D721Med (cell line): ENCODE data around the gene DNAL1.

Experiments
- DNase-seq: peaks from one replicate; pipeline ENCODE4 v3.0.0; 2011; ENCODE audit warnings: low spot score; ENCODE audit not compliant: insufficient read length
- FAIRE-seq: peaks from 2 replicates; lab custom pipeline; 2011; peaks lifted over from hg19 to GRCh38; lab: Jason Lieb, UNC
- CTCF ChIP-seq: IDR thresholded peaks from 2 replicates; pipeline ENCODE4 v1.5.1; 2012; ENCODE audit warnings: mild to moderate bottlenecking, control low read depth; ENCODE audit not compliant: insufficient read depth; ENCODE audit errors: missing control alignments

The DNAL1 gene

GRCh38 chr14:73644531-73645247 is at the start of gene DNAL1:
TSS of gene DNAL1 (plus strand) at chr14:73644986. CDS start at chr14:73645040, 54 bp downstream.
- no peak for TF ChIP-seq CTCF
- DNase-seq = peak; percentile 67
- no peak for FAIRE-seq

DNA sequence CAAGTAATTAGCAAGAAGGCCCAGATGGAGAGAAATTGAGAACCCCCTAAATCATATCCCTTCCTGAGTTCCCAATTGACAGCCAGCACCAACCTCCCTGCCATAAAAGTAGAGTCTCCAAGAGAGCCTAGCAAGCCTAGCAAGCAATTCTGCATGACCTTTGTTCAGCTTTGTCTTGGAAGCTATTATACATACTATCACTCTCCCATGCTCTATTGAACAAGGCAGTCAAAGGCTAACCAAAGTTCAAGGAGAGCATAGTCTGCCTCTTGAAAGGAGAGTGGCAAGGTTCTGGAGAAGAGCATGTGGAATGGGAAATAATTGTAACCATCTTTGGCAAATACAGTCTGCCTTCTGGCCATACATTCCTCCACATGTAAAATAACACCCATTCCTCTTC is 45.3 kb upstream of the DNAL1 start:
- DNase-seq (no peak), FAIRE-seq (no peak)
- TF ChIP-seq CTCF = no peak

DNA sequence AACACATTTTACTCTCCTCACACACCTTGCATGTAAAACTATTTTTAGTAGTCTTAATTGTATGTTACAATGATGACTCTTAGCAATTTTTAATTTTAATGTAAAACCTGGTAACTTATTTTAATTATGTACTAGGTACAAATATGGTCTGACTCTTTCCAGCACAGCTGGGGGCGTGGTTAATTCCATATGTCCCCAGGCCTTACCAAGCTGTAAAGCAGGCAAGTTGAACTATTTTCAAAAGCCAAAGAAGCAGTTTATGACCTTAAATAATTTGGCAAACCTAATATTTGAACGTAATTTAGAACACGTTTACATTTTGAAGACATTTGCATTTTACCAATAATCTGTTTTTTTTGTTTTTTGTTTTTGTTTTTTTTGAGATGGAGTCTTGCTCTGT is 41.8 kb upstream of the DNAL1 start:
- FAIRE-seq (no peak), DNase-seq (no peak)
- TF ChIP-seq CTCF = no peak

DNA sequence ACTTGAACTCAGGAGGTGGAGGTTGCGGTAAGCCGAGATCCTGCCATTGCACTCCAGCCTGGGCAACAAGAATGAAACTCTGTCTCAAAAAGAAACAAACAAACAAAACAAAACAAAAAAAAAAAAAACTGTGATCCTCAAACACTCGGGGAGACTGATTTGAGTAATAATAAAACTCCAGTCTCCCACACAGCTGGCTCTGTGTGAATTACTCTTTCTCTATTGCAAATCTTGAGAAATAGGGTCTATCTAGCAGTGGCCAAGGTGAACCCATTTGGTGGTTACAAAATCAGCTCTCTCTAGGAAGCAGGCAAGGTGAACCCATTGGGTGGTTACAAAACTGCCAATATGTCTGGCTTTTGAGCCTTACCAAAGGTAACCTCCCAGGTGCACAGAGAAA is 38.5 kb upstream of the DNAL1 start:
- FAIRE-seq (no peak), DNase-seq (no peak)
- TF ChIP-seq CTCF = no peak

DNA sequence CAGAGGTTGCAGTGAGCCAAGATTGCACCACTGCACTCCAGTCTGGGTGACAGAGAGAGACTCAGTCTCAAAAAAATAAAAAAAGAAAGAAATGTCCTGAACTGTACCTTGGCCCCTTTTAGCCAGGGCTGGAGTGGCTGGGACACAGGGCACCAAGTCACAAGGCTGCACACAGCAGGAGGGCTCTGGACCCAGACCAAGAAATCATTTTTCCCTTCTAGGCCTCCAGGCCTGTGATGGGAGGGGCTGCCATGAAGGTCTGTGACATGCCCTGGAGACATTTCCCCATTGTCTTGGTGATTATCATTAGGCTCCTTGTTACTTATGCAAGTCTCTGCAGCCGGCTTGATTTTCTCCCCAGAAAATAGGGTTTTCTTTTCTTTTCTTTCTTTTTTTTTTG is 37.5 kb upstream of the DNAL1 start:
- no peak for FAIRE-seq
- TF ChIP-seq CTCF = no peak
- DNase-seq = no peak

DNA sequence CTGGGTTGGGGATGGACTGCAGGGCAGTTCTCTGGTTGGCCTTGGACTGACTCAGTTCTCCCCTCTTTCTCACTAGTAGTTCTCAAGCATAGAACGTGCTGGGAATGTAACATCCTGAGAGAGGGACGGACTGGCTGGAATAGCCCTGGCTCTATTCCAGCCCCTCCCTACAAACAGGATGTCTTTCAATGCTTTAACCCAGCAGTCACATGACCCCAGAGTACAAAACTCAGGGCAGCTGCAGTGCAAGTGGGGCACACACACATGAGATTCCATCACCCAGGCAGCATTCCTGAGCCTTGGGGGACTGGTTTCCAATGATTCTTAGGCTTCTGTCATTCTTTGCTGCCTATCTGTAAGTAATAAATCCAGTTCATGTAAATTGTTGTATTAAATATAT is 34.1 kb upstream of the DNAL1 start:
- no peak for FAIRE-seq
- no peak for TF ChIP-seq CTCF
- no peak for DNase-seq

DNA sequence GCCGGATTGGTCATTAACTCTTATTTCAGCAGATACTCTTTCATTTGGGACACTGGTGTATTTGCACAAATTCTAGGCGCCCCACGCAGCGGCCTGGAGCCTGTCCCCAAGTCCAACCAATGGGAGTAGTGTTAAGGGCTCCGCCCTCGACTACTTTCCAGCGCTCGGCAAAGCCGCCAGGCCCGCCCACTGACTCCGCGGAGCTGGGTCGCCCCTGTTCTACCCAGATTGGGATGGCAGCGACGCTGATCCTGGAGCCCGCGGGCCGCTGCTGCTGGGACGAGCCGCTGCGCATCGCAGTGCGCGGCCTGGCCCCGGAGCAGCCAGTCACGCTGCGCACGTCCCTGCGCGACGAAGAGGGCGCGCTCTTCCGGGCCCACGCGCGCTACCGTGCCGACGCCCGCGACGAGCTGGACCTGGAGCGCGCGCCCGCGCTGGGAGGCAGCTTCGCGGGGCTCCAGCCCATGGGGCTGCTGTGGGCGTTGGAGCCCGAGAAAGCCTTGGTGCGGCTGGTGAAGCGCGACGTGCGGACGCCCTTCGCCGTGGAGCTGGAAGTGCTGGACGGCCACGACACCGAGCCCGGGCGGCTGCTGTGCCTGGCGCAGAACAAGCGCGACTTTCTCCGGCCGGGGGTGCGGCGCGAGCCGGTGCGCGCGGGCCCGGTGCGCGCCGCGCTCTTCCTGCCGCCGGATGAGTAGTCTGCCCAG is 32.3 kb upstream of the DNAL1 start, which contains the start of gene ACOT6:
TSS of gene ACOT6 (plus strand) at position 179 of the 707 bp plus-strand sequence. CDS start at position 234, 55 bp downstream.
- DNase-seq (peak; percentile 51), FAIRE-seq (no peak)
- no peak for TF ChIP-seq CTCF
